ENCODE results near the gene CADPS2. TPM values are rescaled to one million over a fixed set of nuclear protein-coding genes. Genes with fewer than 3 reads are reported as not detected.

CADPS2 gene
- total RNA-seq, 1 experiment from 2014 or later: not detected

GRCh38 chr7:122743211-122743610 lies 143.0 kb downstream of the CADPS2 start:
- Histone ChIP-seq H3K79me2 (ENCODE audit: low read length) (no peaks in the 10 kb centered on the region), H3K9me2 (replicated peaks; ENCODE audit: insufficient read depth, low read length) (no peaks in the 10 kb centered on the region), H3K4me3 (ENCODE audit: low read length) (no peak overlapping the region), H4K20me1 (ENCODE audit: insufficient read depth, low read depth, low read length) (no peaks in the 10 kb centered on the region), H2AFZ (ENCODE audit: low read length) (no peak overlapping the region), H3K9me3 (ENCODE audit: low read length) (0 out of 2 replicates have a peak, but pooled peaks cover 4% of the 10 kb centered on the region), H3K27ac (ENCODE audit: low read length) (no peak overlapping the region), H3K4me2 (ENCODE audit: low read depth, low read length, poor library complexity, severe bottlenecking) (no peak overlapping the region), H3K4me1 (ENCODE audit: low read length) (no peaks in the 10 kb centered on the region), H3K36me3 (ENCODE audit: insufficient read depth, low read length) (no peaks in the 10 kb centered on the region), H3K9ac (ENCODE audit: low read length) (no peak overlapping the region), H3K27me3 (ENCODE audit: low read length) (no peaks in the 10 kb centered on the region)
- no peak for DNase-seq

DNA sequence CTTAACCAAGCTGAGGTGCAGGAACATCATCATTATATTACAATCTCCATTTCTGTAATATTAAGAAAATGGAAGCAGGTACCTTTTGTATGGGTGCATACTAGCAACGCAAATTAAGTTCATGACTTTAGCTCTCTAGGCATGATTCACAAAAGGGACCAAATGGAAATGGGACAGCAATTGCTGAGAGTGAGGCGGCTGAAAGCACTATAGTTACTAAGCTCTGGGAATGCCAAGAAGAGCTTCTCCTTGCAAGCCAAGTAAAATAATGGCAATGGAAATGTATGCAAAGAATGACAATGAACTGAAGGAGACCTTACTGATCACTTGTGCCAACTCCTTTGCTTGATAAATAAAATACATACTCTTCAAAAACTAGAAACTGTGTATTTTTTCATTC lies 147.3 kb downstream of the CADPS2 start:
- H3K9me2 ChIP-seq (replicated peaks; ENCODE audit: insufficient read depth, low read length): no peaks in the 10 kb centered on the region
- 0 out of 2 replicates have a peak, but pooled peaks cover 4% of the 10 kb centered on the region for H3K9me3 ChIP-seq (ENCODE audit: low read length)
- H3K79me2 ChIP-seq (ENCODE audit: low read length): no peaks in the 10 kb centered on the region
- H4K20me1 ChIP-seq (ENCODE audit: insufficient read depth, low read depth, low read length): no peaks in the 10 kb centered on the region
- no peak overlapping the region for H2AFZ ChIP-seq (ENCODE audit: low read length)
- H3K36me3 ChIP-seq (ENCODE audit: insufficient read depth, low read length): no peaks in the 10 kb centered on the region
- no peak overlapping the region for H3K27ac ChIP-seq (ENCODE audit: low read length)
- DNase-seq: no peak
- no peak overlapping the region for H3K9ac ChIP-seq (ENCODE audit: low read length)
- H3K4me3 ChIP-seq (ENCODE audit: low read length): no peak overlapping the region
- no peaks in the 10 kb centered on the region for H3K27me3 ChIP-seq (ENCODE audit: low read length)
- no peaks in the 10 kb centered on the region for H3K4me1 ChIP-seq (ENCODE audit: low read length)
- H3K4me2 ChIP-seq (ENCODE audit: low read depth, low read length, poor library complexity, severe bottlenecking): no peak overlapping the region

DNA sequence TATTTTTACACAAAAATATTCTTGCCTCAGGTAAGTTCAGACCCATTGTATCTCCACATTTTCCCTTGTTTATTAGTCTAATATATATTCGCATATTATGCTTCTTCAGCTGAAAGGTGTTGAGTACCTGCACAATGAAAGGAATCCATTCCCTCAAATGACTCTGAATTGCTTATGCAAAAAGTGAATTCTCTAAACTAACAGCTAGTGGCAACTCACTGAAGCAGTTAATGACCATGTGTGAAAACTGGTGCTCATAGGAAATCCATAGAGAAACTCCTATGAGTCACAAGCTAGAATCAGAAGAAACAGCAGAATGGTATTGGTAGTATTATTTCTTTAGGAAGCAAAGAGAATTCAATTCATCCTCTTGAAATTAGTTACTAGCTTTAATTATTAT lies 150.1 kb downstream of the CADPS2 start:
- Histone ChIP-seq H4K20me1 (ENCODE audit: insufficient read depth, low read depth, low read length) (no peaks in the 10 kb centered on the region), H3K79me2 (ENCODE audit: low read length) (no peaks in the 10 kb centered on the region), H3K36me3 (ENCODE audit: insufficient read depth, low read length) (no peaks in the 10 kb centered on the region), H3K9ac (ENCODE audit: low read length) (no peak overlapping the region), H3K4me1 (ENCODE audit: low read length) (no peaks in the 10 kb centered on the region), H3K9me3 (ENCODE audit: low read length) (peaks cover 7% of the 10 kb centered on the region), H3K4me3 (ENCODE audit: low read length) (no peak overlapping the region), H3K9me2 (replicated peaks; ENCODE audit: insufficient read depth, low read length) (no peaks in the 10 kb centered on the region), H3K4me2 (ENCODE audit: low read depth, low read length, poor library complexity, severe bottlenecking) (no peak overlapping the region), H3K27ac (ENCODE audit: low read length) (no peak overlapping the region), H3K27me3 (ENCODE audit: low read length) (no peaks in the 10 kb centered on the region), H2AFZ (ENCODE audit: low read length) (no peak overlapping the region)
- no peak for DNase-seq

DNA sequence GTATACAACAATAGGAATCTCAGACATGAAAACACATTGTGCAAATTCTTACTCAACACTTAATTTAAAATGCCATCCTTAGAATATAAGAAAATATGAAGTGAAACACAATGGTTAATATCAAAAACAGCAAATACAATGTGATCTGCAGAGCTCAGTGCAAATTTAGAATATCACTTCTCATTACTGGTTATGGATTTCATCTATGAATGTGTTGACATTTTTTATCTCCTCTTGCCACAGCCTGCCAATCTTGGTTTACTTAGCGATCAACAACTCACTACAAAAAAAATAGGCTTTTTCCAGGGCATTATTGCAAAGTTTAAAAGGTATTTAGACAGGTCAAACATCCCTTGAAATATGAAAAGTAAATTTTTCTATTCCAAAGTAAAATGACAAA lies 158.5 kb downstream of the CADPS2 start:
- no peak overlapping the region for H3K4me2 ChIP-seq (ENCODE audit: low read depth, low read length, poor library complexity, severe bottlenecking)
- no peaks in the 10 kb centered on the region for H3K36me3 ChIP-seq (ENCODE audit: insufficient read depth, low read length)
- no peak for DNase-seq

GRCh38 chr7:122727354-122727753 lies 158.9 kb downstream of the CADPS2 start:
- H3K4me2 ChIP-seq (ENCODE audit: low read depth, low read length, poor library complexity, severe bottlenecking): no peak overlapping the region
- H3K27ac ChIP-seq (ENCODE audit: low read length): no peak overlapping the region
- DNase-seq: no peak
- no peak overlapping the region for H3K4me3 ChIP-seq (ENCODE audit: low read length)
- H3K4me1 ChIP-seq (ENCODE audit: low read length): no peaks in the 10 kb centered on the region
- H3K27me3 ChIP-seq (ENCODE audit: low read length): no peaks in the 10 kb centered on the region
- H3K9me2 ChIP-seq (replicated peaks; ENCODE audit: insufficient read depth, low read length): no peaks in the 10 kb centered on the region
- H3K36me3 ChIP-seq (ENCODE audit: insufficient read depth, low read length): no peaks in the 10 kb centered on the region
- no peaks in the 10 kb centered on the region for H3K79me2 ChIP-seq (ENCODE audit: low read length)
- H2AFZ ChIP-seq (ENCODE audit: low read length): no peak overlapping the region
- no peak overlapping the region for H3K9ac ChIP-seq (ENCODE audit: low read length)
- no peaks in the 10 kb centered on the region for H3K9me3 ChIP-seq (ENCODE audit: low read length)
- H4K20me1 ChIP-seq (ENCODE audit: insufficient read depth, low read depth, low read length): no peaks in the 10 kb centered on the region

More for the DNA sequence above, 158.5 kb downstream of the CADPS2 start:
- Histone ChIP-seq H3K4me3 (ENCODE audit: low read length) (no peak overlapping the region), H3K9ac (ENCODE audit: low read length) (no peak overlapping the region), H4K20me1 (ENCODE audit: insufficient read depth, low read depth, low read length) (no peaks in the 10 kb centered on the region), H2AFZ (ENCODE audit: low read length) (no peak overlapping the region), H3K27me3 (ENCODE audit: low read length) (no peaks in the 10 kb centered on the region), H3K79me2 (ENCODE audit: low read length) (no peaks in the 10 kb centered on the region), H3K9me2 (replicated peaks; ENCODE audit: insufficient read depth, low read length) (no peaks in the 10 kb centered on the region), H3K27ac (ENCODE audit: low read length) (no peak overlapping the region), H3K4me1 (ENCODE audit: low read length) (no peaks in the 10 kb centered on the region), H3K9me3 (ENCODE audit: low read length) (no peaks in the 10 kb centered on the region)

DNA sequence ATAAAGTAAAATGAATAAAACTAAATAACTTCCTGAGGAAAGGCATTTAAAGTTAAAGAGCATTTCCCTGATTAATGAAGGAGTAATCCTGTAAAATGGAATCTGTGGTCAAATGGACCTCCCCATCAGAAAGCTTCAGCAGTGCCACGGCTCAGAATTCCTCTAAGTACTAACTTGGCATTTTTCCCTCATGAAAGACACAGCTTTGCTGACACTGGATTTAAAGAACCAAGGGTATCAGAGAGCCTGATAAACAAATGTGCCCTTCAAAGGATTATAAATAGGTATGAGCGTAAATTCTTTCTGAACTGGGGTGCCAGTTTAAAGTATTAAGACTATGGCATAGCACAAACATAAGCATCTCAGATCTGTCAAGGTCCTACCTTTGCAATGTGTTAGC lies 159.4 kb downstream of the CADPS2 start:
- Histone ChIP-seq H3K27me3 (ENCODE audit: low read length) (no peaks in the 10 kb centered on the region), H3K27ac (ENCODE audit: low read length) (no peak overlapping the region), H3K36me3 (ENCODE audit: insufficient read depth, low read length) (no peaks in the 10 kb centered on the region), H3K9ac (ENCODE audit: low read length) (no peak overlapping the region), H3K9me2 (replicated peaks; ENCODE audit: insufficient read depth, low read length) (no peaks in the 10 kb centered on the region), H2AFZ (ENCODE audit: low read length) (no peak overlapping the region), H3K9me3 (ENCODE audit: low read length) (no peaks in the 10 kb centered on the region), H4K20me1 (ENCODE audit: insufficient read depth, low read depth, low read length) (no peaks in the 10 kb centered on the region), H3K4me1 (ENCODE audit: low read length) (no peaks in the 10 kb centered on the region), H3K4me2 (ENCODE audit: low read depth, low read length, poor library complexity, severe bottlenecking) (no peak overlapping the region), H3K4me3 (ENCODE audit: low read length) (no peak overlapping the region), H3K79me2 (ENCODE audit: low read length) (no peaks in the 10 kb centered on the region)
- DNase-seq: no peak

DNA sequence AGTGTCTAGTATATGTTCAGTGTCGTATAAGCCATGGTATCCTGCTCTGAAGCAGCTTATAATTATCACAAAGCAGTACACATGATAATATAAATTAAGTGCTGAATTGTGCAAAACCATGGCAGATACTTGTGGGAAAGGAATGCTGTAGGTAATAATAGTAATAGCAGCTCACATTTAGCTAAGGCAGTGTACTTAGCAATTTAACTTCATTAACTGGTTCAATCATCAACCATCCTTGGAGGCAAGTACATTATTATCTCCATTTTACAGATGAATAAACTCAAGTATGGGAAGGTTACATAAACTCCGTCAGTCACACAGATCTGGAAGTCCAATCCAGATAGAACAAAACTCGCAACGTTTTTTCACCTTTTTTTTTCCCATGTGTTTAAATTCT lies 161.9 kb downstream of the CADPS2 start:
- H3K4me2 ChIP-seq (ENCODE audit: low read depth, low read length, poor library complexity, severe bottlenecking): no peak overlapping the region
- no peak overlapping the region for H3K4me3 ChIP-seq (ENCODE audit: low read length)
- no peaks in the 10 kb centered on the region for H3K9me3 ChIP-seq (ENCODE audit: low read length)
- no peaks in the 10 kb centered on the region for H3K9me2 ChIP-seq (replicated peaks; ENCODE audit: insufficient read depth, low read length)
- H3K27me3 ChIP-seq (ENCODE audit: low read length): no peaks in the 10 kb centered on the region
- H3K79me2 ChIP-seq (ENCODE audit: low read length): no peaks in the 10 kb centered on the region
- H3K9ac ChIP-seq (ENCODE audit: low read length): no peak overlapping the region
- no peak for DNase-seq
- H3K4me1 ChIP-seq (ENCODE audit: low read length): no peaks in the 10 kb centered on the region
- H3K27ac ChIP-seq (ENCODE audit: low read length): no peak overlapping the region
- H3K36me3 ChIP-seq (ENCODE audit: insufficient read depth, low read length): no peaks in the 10 kb centered on the region
- H4K20me1 ChIP-seq (ENCODE audit: insufficient read depth, low read depth, low read length): no peaks in the 10 kb centered on the region
- H2AFZ ChIP-seq (ENCODE audit: low read length): no peak overlapping the region

- H3K9me2 ChIP-seq (replicated peaks; ENCODE audit: insufficient read depth, low read length): no peaks in the 10 kb centered on the region
Observed at GRCh38 chr7:122719010-122719578, 167.2 kb downstream of the CADPS2 start.

More at GRCh38 chr7:122719010-122719578, 167.2 kb downstream of the CADPS2 start:
- H3K4me1 ChIP-seq (ENCODE audit: low read length): no peaks in the 10 kb centered on the region
- H3K4me2 ChIP-seq (ENCODE audit: low read depth, low read length, poor library complexity, severe bottlenecking): no peak overlapping the region
- H3K27ac ChIP-seq (ENCODE audit: low read length): no peak overlapping the region
- no peaks in the 10 kb centered on the region for H3K9me3 ChIP-seq (ENCODE audit: low read length)
- H3K36me3 ChIP-seq (ENCODE audit: insufficient read depth, low read length): no peaks in the 10 kb centered on the region
- H2AFZ ChIP-seq (ENCODE audit: low read length): no peak overlapping the region
- H3K4me3 ChIP-seq (ENCODE audit: low read length): no peak overlapping the region
- H3K9ac ChIP-seq (ENCODE audit: low read length): no peak overlapping the region
- no peaks in the 10 kb centered on the region for H3K79me2 ChIP-seq (ENCODE audit: low read length)
- H4K20me1 ChIP-seq (ENCODE audit: insufficient read depth, low read depth, low read length): no peaks in the 10 kb centered on the region
- H3K27me3 ChIP-seq (ENCODE audit: low read length): no peaks in the 10 kb centered on the region
- DNase-seq: no peak

Measured in Karpas-422 (cell line).